GM15510 (cell line): ENCODE data around the gene RAI1.

ENCODE experiments used
- POLR2A ChIP-seq: IDR thresholded peaks from 3 replicates; pipeline ENCODE4 v1.6.1; 2011; ENCODE audit warnings: borderline replicate concordance; ENCODE audit not compliant: insufficient read length; ENCODE audit errors: extremely low read depth

Gene RAI1

GRCh38 chr17:17765359-17766076, 84.3 kb downstream of the RAI1 start:
- no peak for TF ChIP-seq POLR2A

GRCh38 chr17:17766077-17766743, 85.0 kb downstream of the RAI1 start:
- TF ChIP-seq POLR2A = peak; percentile 31

- TF ChIP-seq POLR2A = no peak
These were observed 85.5 kb downstream of the RAI1 start for GRCh38 chr17:17766744-17767120.

- no peak for TF ChIP-seq POLR2A
These were observed 86.1 kb downstream of the RAI1 start for GRCh38 chr17:17767154-17767869.

- no peak for TF ChIP-seq POLR2A
These were observed 86.7 kb downstream of the RAI1 start for GRCh38 chr17:17767887-17768418.

- TF ChIP-seq POLR2A = no peak
These were observed 87.3 kb downstream of the RAI1 start for GRCh38 chr17:17768424-17769088.

GRCh38 chr17:17769869-17770631, 88.8 kb downstream of the RAI1 start:
- TF ChIP-seq POLR2A = no peak

- TF ChIP-seq POLR2A = no peak
These were observed 89.4 kb downstream of the RAI1 start for GRCh38 chr17:17770632-17771044.

- no peak for TF ChIP-seq POLR2A
These were observed 90.4 kb downstream of the RAI1 start for GRCh38 chr17:17771498-17772201.

GRCh38 chr17:17772231-17772630, 91.0 kb downstream of the RAI1 start:
- no peak for TF ChIP-seq POLR2A

- TF ChIP-seq POLR2A = no peak
These were observed 93.0 kb downstream of the RAI1 start for GRCh38 chr17:17774009-17774881.

GRCh38 chr17:17776889-17777288, 95.6 kb downstream of the RAI1 start:
- no peak for TF ChIP-seq POLR2A
